Panc1 (cell line): ENCODE results near the gene CCDC14.

Experiments used
- CTCF ChIP-seq: fragments of 450-650 bp; IDR thresholded peaks from 2 replicates; pipeline ENCODE4 v1.5.1; 2017; ENCODE audit warnings: mild to moderate bottlenecking
- POLR2AphosphoS5 ChIP-seq: IDR thresholded peaks from 2 replicates; pipeline ENCODE4 v1.6.1; 2012; ENCODE audit warnings: mild to moderate bottlenecking, low read depth, low read length, moderate library complexity
- SIN3A ChIP-seq: IDR thresholded peaks from 2 replicates; pipeline ENCODE4 v1.6.1; 2012; ENCODE audit warnings: low read depth, mild to moderate bottlenecking, low read length, moderate library complexity, borderline replicate concordance; ENCODE audit not compliant: insufficient read depth

- TF ChIP-seq CTCF = no peak
- TF ChIP-seq SIN3A = no peak
- no peak for TF ChIP-seq POLR2AphosphoS5
Observed at GRCh38 chr3:123949641-123950040, 11.4 kb downstream of the CCDC14 start.
